ENCODE data around the gene TMEM263. TPM values are rescaled to one million over a fixed set of nuclear protein-coding genes. Genes with fewer than 3 reads are reported as not detected.

Gene TMEM263
- total and polyA plus RNA-seq, 9 of the 15 experiments (the other 6 are each of a cell fraction or from before 2014, with no cell fraction given), result 12.6 to 36.7 (median 24.4) TPM

- no peak for TF ChIP-seq FOXJ2 (tag; IDR thresholded peaks at IDR 0.05)
- TF ChIP-seq THRAP3 (IDR thresholded peaks at IDR 0.05; ENCODE audit: borderline replicate concordance), result no peak
- 0 out of 2 replicates have a peak, but pooled peaks have one; percentile 27 for TF ChIP-seq ATF2 (CRISPR knock-in tag; IDR thresholded peaks at IDR 0.05)
- no peak for TF ChIP-seq ZNF512 (tag; IDR thresholded peaks at IDR 0.05)
- TF ChIP-seq UBTF (IDR thresholded peaks at IDR 0.05; ENCODE audit: borderline replicate concordance in 1 of 2, low read depth in 2 of 2, low read length in 2 of 2), result no peak
- no peak for TF ChIP-seq PCBP1 (IDR thresholded peaks at IDR 0.05; ENCODE audit: low read depth, low read length, poor library complexity, severe bottlenecking)
- TF ChIP-seq IRF1 (CRISPR knock-in tag; IDR thresholded peaks at IDR 0.05; ENCODE audit: borderline replicate concordance), result no peak
- TF ChIP-seq ELK3 (CRISPR knock-in tag; IDR thresholded peaks at IDR 0.05), result no peak
- no peak for TF ChIP-seq ERF (CRISPR knock-in tag; IDR thresholded peaks at IDR 0.05)
- TF ChIP-seq ZNF347 (CRISPR knock-in tag; IDR thresholded peaks at IDR 0.05; ENCODE audit: low read depth), result no peak
- TF ChIP-seq HBP1 (CRISPR knock-in tag; IDR thresholded peaks at IDR 0.05), result no peak
- TF ChIP-seq MLX (CRISPR knock-in tag; conservative IDR thresholded peaks at IDR 0.05), result no peak
- TF ChIP-seq FUS (optimal IDR thresholded peaks at IDR 0.05; ENCODE audit: low read depth, low read length), result no peak
- no peak for TF ChIP-seq RAD21 (CRISPR knock-in tag; conservative IDR thresholded peaks at IDR 0.05 in 1 of 2, IDR thresholded peaks at IDR 0.05 in 1 of 2)
Observed at GRCh38 chr12:106954462-106955376, 988 bp upstream of the TMEM263 start (continued).
